ENCODE results near the gene MUL1. TPM values are rescaled to one million over a fixed set of nuclear protein-coding genes. Genes with fewer than 3 reads are reported as not detected.

Gene MUL1
- total and polyA plus RNA-seq, 9 of the 15 experiments (the other 6 are each of a cell fraction or from before 2014, with no cell fraction given): 10.4 to 32.9 (median 19.3) TPM

- POLR2A ChIA-PET: no interaction called here
- Histone ChIP-seq H3K36me3 (ENCODE audit: control insufficient read depth, insufficient read depth, low read length) (no peaks in the 10 kb centered on the region), H3K4me3 (no peak overlapping the region), H3K4me1 (replicated peaks in 1 of 2; ENCODE audit: control insufficient read depth in 2 of 2, insufficient read depth in 2 of 2, low read length in 2 of 2) (peaks cover 5 to 14% of the 10 kb centered on the region in 2 experiments; a peak in 4 of 5 replicates), H2AFZ (ENCODE audit: low read depth, low read length) (no peak overlapping the region), H3K4me2 (ENCODE audit: insufficient read depth, low read length) (no peak overlapping the region), H3K9ac (ENCODE audit: insufficient read depth in 1 of 2, low read depth in 2 of 2, low read length in 2 of 2) (no peak overlapping the region), H3K27ac (ENCODE audit: extremely low read depth, low read depth, low read length) (no peak overlapping the region), H3K9me3 (replicated peaks; ENCODE audit: control insufficient read depth, insufficient read depth, low read depth, low read length) (no peaks in the 10 kb centered on the region), H3K27me3 (ENCODE audit: control insufficient read depth in 2 of 2, insufficient read depth in 2 of 2, low read length in 2 of 2) (peaks cover 3 to 42% of the 10 kb centered on the region in 2 experiments), H3K9me1 (ENCODE audit: control insufficient read depth, insufficient read depth, low read length) (no peaks in the 10 kb centered on the region), H3K79me2 (ENCODE audit: control insufficient read depth, insufficient read depth, low read length) (no peaks in the 10 kb centered on the region), H4K20me1 (replicated peaks; ENCODE audit: control insufficient read depth, insufficient read depth, low read length) (no peaks in the 10 kb centered on the region; the same call in 1 of the 2 replicates)
- DNase-seq (ENCODE audit: extremely low read depth in 1 of 4, low spot score in 3 of 4) (no peak), FAIRE-seq (no peak), ATAC-seq (no peak)
- CTCF ChIA-PET (ENCODE audit: low intra/inter-chr PET ratio): no interaction called here
- in situ Hi-C loops (cut with MboI) (no loop called here), intact Hi-C loops (cut with micrococcal nuclease) (no loop called here)
- TF ChIP-seq CHD2 (IDR thresholded peaks at IDR 0.05; ENCODE audit: low read depth, low read length) (no peak), MXI1 (IDR thresholded peaks at IDR 0.05; ENCODE audit: low read depth, low read length) (no peak), GTF2E2 (tag; IDR thresholded peaks at IDR 0.05) (no peak), CHCHD3 (CRISPR knock-in tag; IDR thresholded peaks at IDR 0.05) (no peak)
- TF ChIP-seq, protein P1, sequence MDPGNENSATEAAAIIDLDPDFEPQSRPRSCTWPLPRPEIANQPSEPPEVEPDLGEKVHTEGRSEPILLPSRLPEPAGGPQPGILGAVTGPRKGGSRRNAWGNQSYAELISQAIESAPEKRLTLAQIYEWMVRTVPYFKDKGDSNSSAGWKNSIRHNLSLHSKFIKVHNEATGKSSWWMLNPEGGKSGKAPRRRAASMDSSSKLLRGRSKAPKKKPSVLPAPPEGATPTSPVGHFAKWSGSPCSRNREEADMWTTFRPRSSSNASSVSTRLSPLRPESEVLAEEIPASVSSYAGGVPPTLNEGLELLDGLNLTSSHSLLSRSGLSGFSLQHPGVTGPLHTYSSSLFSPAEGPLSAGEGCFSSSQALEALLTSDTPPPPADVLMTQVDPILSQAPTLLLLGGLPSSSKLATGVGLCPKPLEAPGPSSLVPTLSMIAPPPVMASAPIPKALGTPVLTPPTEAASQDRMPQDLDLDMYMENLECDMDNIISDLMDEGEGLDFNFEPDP (CRISPR knock-in tag; IDR thresholded peaks at IDR 0.05): no peak
- no TSS peak for BruUV-seq (replicated peaks)
- 3% methylated on average over 2 of the region's 2 CpGs for WGBS (ENCODE audit: insufficient coverage, low coverage, missing lambda C conversion rate)
Observed at GRCh38 chr1:20474333-20474975, 33.5 kb downstream of the MUL1 start.
